Dermis microvascular lymphatic vessel endothelial cell (primary cell): ENCODE measurements around the gene NEUROG1. TPM values are rescaled to one million over a fixed set of nuclear protein-coding genes. Genes with fewer than 3 reads are reported as not detected.

ENCODE experiments used
- DNase-seq, 2 donors: peaks; one replicate each; pipeline versions ENCODE4 v3.0.0 to v3.0.0-alpha.2; 2010; ENCODE audit warnings: low read depth in 2 of 2
- total RNA-seq: library from RNA; depleted of rRNA; stranded (reverse); fragments of >200 nt; gene quantifications from 2 replicates; pipeline ENCODE4 v1.2.1, GENCODE V29; 2014

Gene NEUROG1
- total RNA-seq, 1 donor from 2014 or later, result not detected

DNA sequence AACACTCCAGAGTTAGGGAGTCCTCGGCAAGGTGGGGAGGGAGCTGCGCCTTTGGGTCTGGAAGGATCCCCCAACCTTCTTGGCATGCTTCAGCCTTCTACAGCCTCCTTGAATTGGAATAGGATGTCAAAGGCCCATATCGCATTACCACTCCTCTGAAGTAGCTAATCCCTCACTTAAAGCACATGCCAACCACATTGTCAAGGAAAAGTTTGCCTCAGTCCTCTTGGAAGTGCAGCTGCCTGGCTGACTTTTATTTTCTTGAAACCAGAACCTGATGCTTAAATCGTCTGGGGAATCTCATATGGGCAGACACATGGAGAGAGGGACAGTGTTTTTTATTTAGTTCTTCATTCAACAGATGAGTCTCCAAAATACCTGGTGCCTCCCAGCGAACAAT, 28.6 kb upstream of the NEUROG1 start:
- DNase-seq, result no peak

DNA sequence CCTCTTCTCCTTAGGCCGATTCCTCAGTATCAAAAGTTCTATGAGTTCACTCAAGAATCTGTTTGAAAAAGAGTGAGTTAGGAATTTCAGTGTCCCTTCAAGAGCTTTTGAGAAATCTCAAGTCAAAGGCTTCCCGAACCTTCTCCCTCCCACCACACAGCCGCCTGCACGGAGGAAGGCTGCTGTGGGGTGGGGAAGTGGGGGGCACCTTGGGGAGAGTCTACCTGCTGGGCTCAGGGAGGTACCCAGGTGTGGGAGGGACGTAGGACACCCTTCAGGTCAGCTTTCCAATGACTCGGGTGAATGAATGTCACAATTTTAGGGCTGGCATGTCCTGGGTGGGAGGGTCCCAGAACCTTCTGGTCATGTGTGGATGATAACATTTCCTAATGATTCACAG, 25.5 kb upstream of the NEUROG1 start:
- no peak for DNase-seq

DNA sequence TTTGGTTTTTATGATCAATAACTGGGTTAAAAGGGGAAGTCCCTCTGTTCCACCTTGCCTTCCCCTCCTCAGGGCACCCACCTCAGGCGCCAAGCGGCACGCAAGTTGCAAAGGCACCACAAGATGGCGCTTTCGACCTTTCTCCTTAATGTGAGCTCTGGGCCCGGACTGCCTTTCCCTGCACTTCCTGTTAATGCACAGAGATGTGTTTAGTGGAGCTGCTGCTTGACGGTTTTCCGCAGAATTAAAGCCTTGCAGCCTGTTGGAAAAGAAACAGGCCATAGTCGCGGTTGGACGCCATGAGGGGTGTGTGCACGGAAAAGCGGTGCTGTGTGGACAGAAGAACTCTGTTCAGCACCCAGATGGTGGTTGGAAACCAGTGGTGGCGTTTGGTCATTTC, 25.1 kb upstream of the NEUROG1 start:
- DNase-seq, result peak; percentile 35 to 66

DNA sequence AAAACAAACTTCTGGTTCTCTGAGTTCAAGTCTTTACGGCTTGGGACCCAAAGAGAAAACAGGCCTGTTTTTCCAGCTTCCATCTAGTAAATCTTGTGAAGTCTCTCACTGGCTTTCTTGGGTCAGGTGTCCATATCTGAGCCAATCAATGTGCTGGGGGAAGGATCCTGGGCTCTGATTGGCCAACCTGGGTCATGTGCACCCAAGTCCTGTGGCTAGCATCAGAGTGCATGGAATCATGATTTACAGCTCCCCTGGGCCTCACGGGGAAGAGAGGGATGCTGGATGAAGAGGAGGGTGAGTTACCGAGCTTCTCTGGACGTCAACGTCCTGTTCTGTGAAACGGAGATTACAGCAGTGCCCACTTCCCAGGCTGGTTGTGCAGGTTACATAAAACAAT, 23.6 kb upstream of the NEUROG1 start:
- peak in 1 of 2 donors; percentile 12 for DNase-seq

GRCh38 chr5:135557076-135557838, 21.5 kb upstream of the NEUROG1 start:
- no peak for DNase-seq

DNA sequence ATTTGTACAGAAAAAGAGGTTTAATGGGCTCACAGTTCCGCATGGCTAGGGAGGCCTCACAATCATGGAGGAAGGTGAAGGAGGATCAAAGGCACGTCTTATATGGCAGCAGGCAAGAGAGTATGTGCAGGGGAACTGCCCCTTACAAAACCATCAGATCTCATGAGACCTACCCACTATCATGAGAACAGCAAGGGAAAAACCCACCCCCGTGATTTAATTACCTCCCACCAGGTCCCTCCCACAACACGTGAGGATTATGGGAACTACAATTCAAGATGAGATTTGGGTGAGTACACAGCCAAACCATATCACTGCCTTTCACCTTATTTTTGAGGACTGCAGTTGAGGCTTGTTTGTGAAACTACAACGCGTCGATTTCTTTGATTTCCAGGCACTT, 20.9 kb upstream of the NEUROG1 start:
- no peak for DNase-seq

- DNase-seq, result no peak
These were observed 19.8 kb upstream of the NEUROG1 start for GRCh38 chr5:135555530-135555929.

DNA sequence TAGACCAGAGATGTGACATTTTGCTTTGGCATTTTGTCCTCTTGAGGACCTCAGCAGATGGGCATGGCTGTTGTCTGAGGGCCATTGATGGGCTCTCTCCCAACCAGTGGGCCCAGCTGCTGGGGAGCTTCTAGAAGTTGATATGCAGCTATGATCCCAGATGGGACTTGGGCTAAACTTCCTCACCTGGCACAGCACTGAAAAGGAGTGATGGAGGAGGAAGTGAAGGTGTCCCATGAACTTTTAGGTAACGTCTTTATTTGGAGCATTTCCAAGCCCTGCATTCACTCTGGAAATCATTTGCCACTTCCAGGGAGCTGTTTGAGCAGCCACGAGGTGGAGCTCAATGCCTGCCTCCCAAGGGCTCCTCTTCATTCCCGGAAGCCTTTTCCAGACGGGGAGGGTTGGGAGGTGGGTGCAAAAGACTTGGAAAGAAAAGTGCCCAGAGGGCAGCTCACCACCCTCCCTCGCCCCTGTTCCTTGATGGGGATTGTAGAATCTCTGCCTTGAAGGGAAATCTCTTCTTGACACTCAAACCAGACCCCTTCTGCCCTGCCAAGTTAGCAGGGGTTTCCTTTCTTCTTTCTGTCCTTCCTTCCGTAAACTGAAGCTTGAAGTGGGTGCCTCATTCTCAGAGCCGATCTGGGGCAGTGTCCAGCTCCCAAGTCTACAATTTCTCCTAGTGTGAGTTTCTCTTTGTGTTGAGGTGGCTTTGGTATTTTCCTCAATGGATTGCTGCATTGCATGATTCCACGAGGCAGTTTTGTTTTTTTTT, 18.1 kb upstream of the NEUROG1 start:
- peak in 1 of 2 donors; percentile 7 for DNase-seq

- peak; percentile 51 to 76 for DNase-seq
These were observed 16.1 kb upstream of the NEUROG1 start for GRCh38 chr5:135551593-135552447.

DNA sequence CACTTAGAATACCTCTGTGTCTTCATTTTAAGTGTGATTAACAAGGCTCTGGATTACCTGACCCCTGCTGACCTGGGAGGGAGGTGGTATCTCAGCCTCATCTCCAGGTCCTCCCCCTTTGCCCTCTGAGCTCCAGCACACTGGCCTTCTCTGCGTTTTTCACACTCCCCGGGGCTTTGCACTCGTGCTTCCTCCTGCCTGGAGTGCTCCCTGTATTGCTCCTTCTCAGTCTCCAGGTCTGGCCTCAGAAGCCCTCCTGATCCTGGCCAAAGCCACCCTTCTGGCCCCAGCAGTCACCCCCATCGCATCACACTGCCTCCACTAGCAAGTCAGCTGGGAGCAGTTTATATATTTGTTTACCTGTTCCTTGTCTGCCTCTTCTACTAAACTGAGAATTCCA, 13.6 kb upstream of the NEUROG1 start:
- no peak for DNase-seq

DNA sequence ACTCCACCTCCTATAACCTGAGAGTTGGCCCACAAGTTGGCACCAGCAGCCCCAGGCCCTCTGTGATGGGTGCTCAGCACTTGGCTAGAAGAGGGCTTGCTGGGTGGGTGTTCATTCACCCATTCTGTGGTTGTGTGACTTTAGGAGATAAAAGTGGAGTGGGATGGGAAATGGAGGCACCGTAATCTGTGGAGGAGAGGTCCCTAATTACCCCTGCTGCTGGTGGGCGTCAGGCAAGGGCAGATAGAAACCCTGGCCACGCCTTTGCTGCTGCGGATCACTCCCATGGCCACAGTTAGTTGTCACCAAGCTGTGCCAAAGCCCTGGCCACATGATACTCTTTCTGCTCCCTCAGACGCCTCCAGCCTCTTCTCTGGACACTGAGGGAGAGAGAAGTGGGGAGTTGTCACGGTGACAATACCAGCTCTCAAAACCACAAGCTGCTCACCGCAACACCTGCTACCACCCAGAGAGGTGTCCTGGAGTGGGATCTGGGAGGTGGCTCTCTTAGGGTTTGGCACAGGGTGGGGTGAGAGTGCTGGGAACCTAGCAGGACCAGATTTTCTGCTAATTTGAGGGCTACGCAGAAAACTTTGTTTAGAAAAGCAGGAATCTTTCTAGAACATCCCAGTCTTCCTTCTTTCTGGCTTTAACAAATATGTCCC, 12.0 kb upstream of the NEUROG1 start:
- no peak for DNase-seq

DNA sequence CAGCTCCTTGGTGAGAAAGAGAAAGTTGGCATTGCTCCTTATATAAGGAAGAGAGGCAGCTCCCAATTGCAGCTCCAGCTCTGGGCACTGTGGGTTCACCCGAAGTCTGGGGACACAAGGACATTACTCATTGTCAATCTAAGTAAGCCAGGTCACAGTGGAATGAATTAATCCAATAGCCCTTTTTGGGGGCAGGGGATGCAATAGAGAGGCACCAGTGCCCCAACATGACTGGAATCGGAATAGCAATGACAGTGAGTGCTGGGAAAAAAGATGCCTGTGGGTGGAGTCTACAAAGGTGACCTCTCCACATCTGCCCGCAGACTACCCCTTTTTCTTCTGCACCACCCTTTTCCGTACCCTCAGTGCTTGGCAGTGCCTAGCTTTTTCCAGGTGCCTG, 11.1 kb upstream of the NEUROG1 start:
- no peak for DNase-seq

- DNase-seq, result no peak
These were observed 10.3 kb upstream of the NEUROG1 start for GRCh38 chr5:135546101-135546500.

- DNase-seq, result no peak
These were observed 9.3 kb upstream of the NEUROG1 start for GRCh38 chr5:135545099-135545498.

DNA sequence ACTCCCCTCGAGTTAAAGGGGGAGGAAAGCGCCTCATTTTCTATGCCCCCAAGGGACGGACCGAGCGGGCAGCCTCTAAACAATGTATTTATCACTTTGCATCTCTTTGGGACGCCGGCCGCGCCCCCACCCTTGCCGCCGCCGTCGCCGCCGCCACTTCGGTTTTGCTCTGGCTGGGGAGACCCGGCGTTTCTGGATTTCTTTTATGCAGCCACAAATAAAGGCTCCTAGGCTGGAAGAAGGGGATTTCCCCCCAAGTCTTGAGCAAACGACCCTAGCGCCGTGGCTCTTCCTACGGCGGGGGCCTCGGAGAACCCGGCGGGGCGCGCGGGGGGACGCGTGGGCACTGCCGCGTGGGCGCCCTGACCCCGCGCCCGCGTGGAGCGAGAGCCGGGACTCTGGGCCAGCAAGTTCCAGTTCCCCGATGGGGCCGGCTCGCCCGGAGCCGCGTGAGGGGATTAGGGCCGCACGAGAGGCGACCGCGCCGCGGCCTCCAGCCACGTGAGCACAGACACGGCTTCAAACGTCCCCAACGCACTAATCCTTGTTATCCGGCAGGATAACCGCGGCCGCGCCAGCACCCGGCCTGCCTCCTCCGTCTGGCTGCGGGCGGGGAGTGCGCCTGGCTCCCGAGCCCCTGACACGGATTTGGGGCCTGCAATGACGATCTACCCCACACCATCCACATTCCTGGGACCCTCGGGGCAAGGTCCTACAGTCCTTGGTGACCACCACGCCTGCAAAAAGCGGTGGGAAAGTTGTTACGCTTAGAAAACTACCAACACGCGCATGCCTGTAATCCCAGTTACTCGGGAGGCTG, 7.9 kb upstream of the NEUROG1 start:
- peak in 1 of 2 donors; percentile 14 for DNase-seq

- DNase-seq, result no peak
These were observed 7.3 kb upstream of the NEUROG1 start for GRCh38 chr5:135543001-135543484.

- no peak for DNase-seq
These were observed 6.2 kb upstream of the NEUROG1 start for GRCh38 chr5:135541807-135542502.

GRCh38 chr5:135539430-135540005, 3.8 kb upstream of the NEUROG1 start:
- no peak for DNase-seq

DNA sequence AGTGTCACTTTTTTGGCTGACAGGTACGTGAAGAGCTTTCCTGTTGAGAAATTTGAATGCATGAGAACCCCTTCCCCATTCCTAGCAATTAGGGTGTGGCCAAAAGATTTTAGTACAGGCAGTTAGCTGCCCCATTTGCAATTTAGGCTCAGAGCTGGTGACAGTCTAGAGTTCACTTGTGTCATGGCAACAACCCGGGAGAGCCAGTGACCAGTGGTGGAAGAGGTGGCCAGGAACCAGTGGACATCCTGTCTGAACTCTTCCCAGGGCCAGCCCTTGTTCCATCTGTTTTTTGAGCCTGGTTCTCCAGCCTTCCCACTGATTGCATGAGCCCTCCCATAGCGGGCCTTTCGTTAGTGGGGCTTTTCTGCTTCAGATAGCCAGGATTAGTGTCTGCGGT, 2.5 kb upstream of the NEUROG1 start:
- no peak for DNase-seq
